Stimulated activated naive CD4-positive, alpha-beta T cell (primary cell): ENCODE data around the gene CD96.
A peak's percentile ranks its signal among the peaks of the same experiment; 100 is the strongest.

ENCODE experiments used
- DNase-seq, 6 experiments: peaks; one replicate each; lab custom pipeline; 2025; lab: John Stamatoyannopoulos, UW

CD96 gene

GRCh38 chr3:111594205-111594604, 52.2 kb downstream of the CD96 start:
- DNase-seq: no peak

- no peak for DNase-seq
These were observed 52.8 kb downstream of the CD96 start for GRCh38 chr3:111594781-111595180.

- no peak for DNase-seq
These were observed 53.2 kb downstream of the CD96 start, which contains the start of gene ZBED2 for GRCh38 chr3:111595232-111595631. ZBED2 (minus strand) TSS chr3:111595346; CDS start chr3:111594201, 1,145 bp downstream.

GRCh38 chr3:111596328-111596727, 54.3 kb downstream of the CD96 start:
- no peak for DNase-seq

GRCh38 chr3:111598139-111598538, 56.1 kb downstream of the CD96 start:
- no peak for DNase-seq

GRCh38 chr3:111598552-111598951, 56.6 kb downstream of the CD96 start:
- DNase-seq: no peak

- no peak for DNase-seq
These were observed 59.8 kb downstream of the CD96 start for GRCh38 chr3:111601810-111602209.

GRCh38 chr3:111603679-111604078, 61.7 kb downstream of the CD96 start:
- no peak for DNase-seq

GRCh38 chr3:111604119-111604518, 62.1 kb downstream of the CD96 start:
- DNase-seq: no peak

GRCh38 chr3:111605018-111605417, 63.0 kb downstream of the CD96 start:
- no peak for DNase-seq

GRCh38 chr3:111605493-111605892, 63.5 kb downstream of the CD96 start:
- DNase-seq: no peak

GRCh38 chr3:111607240-111607920, 65.4 kb downstream of the CD96 start:
- no peak for DNase-seq

GRCh38 chr3:111608383-111608782, 66.4 kb downstream of the CD96 start:
- DNase-seq: no peak

GRCh38 chr3:111609700-111610099, 67.7 kb downstream of the CD96 start:
- DNase-seq: no peak

- peak in 5 of 6 experiments; percentile 17 to 90 (median 85) for DNase-seq
These were observed 68.2 kb downstream of the CD96 start for GRCh38 chr3:111610189-111610588.

- peak in 2 of 6 experiments; percentile 14 to 36 for DNase-seq
These were observed 68.6 kb downstream of the CD96 start for GRCh38 chr3:111610612-111611054.

- DNase-seq: no peak
These were observed 71.3 kb downstream of the CD96 start for GRCh38 chr3:111613294-111613693.

- DNase-seq: no peak
These were observed 73.9 kb downstream of the CD96 start for GRCh38 chr3:111615880-111616279.

- DNase-seq: peak in 5 of 6 experiments; percentile 30 to 73 (median 57)
These were observed 74.6 kb downstream of the CD96 start for GRCh38 chr3:111616417-111617105.

GRCh38 chr3:111617406-111617805, 75.4 kb downstream of the CD96 start:
- DNase-seq: no peak

- DNase-seq: no peak
These were observed 76.1 kb downstream of the CD96 start for GRCh38 chr3:111617912-111618601.

- no peak for DNase-seq
These were observed 76.9 kb downstream of the CD96 start for GRCh38 chr3:111618945-111619344.

GRCh38 chr3:111619833-111620232, 77.8 kb downstream of the CD96 start:
- DNase-seq: no peak
